ENCODE results near the gene SEC31A. TPM values are rescaled to one million over a fixed set of nuclear protein-coding genes. Genes with fewer than 3 reads are reported as not detected.
"Not testable (repeated sequence)": the region's sequence is repeated elsewhere in the genome, so short reads cannot be mapped to it uniquely, and the experiment has no call there.

Gene SEC31A
- total and polyA plus RNA-seq, 8 donors, result 221 to 286 (median 251) TPM

DNA sequence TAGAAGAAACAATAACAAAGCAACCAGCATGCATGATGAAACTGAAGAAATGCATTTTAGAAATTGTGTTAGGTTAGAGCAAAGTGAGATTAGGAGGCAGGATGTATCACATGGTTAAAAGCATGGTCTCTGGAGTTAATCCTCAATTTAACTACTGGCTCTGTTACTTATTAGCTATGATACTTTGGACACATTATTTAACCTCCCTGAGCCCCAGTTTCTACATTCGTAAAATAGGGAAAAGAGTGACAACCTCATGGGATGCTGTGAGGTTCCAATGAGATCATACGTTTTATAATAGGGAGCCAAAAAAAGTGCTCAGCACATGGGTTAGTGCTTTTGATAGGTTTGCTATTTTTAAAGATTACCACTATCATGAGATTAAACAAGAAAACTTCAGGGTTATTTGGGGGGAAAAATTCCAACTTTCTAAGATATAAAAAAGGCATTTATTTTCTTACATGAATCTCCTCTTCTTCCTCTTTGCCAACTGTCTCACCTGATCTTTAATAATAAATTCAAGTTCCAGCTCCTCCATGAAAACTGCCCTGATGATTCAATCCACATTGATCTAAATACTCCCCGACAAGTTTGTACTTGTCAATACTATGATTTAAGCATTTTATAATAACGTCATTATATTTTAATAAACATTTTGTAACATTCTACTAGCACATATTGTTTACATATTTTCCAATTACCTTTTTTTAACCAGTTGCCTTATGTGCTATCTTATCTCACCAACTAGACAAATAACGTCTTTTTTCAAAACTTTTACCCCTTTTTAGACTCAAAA lies 4.6 kb downstream of the SEC31A start:
- intact Hi-C loops (cut with DNase I), result no loop called here
- Histone ChIP-seq H3K36me3 (peaks cover 0 to 5% of the 10 kb centered on the region in 2 donors), H3K4me1 (peaks cover 10 to 60% of the 10 kb centered on the region in 2 donors), H3K27me3 (no peaks in the 10 kb centered on the region), H3K9me3 (no peaks in the 10 kb centered on the region), H3K4me3 (no peak overlapping the region), H3K27ac (no peak overlapping the region)
- no peak for ATAC-seq
- no peak for DNase-seq
- TF ChIP-seq CTCF (IDR thresholded peaks at IDR 0.05), result no peak

DNA sequence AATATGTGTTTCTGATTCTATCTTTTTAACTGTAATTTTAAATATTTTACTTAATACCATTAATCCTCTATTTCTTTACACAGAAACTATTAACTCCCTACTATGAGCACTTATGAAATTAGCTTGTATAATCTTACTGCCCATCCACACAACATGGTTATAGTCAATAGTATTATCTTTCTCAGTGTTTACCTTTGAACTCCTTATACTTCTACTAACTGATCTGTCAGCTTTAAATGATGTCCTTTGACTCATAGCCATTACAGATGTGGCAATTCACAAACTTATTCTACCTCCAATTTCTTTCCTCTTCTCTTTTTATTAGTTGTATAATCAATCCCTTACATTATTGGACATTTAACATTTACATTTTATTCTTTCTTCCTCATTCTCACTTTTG lies 5.5 kb downstream of the SEC31A start:
- intact Hi-C loops (cut with DNase I), result no loop called here
- no peak overlapping the region for H3K27ac ChIP-seq
- H3K9me3 ChIP-seq, result no peaks in the 10 kb centered on the region
- TF ChIP-seq CTCF (IDR thresholded peaks at IDR 0.05), result no peak
- peaks cover 0 to 15% of the 10 kb centered on the region in 2 donors for H3K36me3 ChIP-seq
- H3K4me3 ChIP-seq, result no peak overlapping the region
- H3K27me3 ChIP-seq, result no peaks in the 10 kb centered on the region
- no peak for DNase-seq
- H3K4me1 ChIP-seq, result peaks cover 10 to 61% of the 10 kb centered on the region in 2 donors
- no peak for ATAC-seq

- no peaks in the 10 kb centered on the region for H3K9me3 ChIP-seq
- H3K36me3 ChIP-seq, result peaks cover 4 to 97% of the 10 kb centered on the region in 2 donors
- ATAC-seq (no peak), DNase-seq (no peak)
- peaks cover 0 to 22% of the 10 kb centered on the region in 2 donors for H3K4me1 ChIP-seq
- no peaks in the 10 kb centered on the region for H3K27me3 ChIP-seq
- intact Hi-C loops (cut with DNase I), result no loop called here
- H3K27ac ChIP-seq, result no peak overlapping the region
- TF ChIP-seq CTCF (IDR thresholded peaks at IDR 0.05), result no peak
- H3K4me3 ChIP-seq, result no peak overlapping the region
Measured at GRCh38 chr4:82868572-82868971, 22.4 kb downstream of the SEC31A start.

GRCh38 chr4:82866706-82867385 lies 24.1 kb downstream of the SEC31A start:
- H3K4me3 ChIP-seq, result no peak overlapping the region
- H3K9me3 ChIP-seq, result no peaks in the 10 kb centered on the region
- H3K4me1 ChIP-seq, result peaks cover 0 to 22% of the 10 kb centered on the region in 2 donors
- intact Hi-C loops (cut with DNase I), result no loop called here
- ATAC-seq, result no peak
- DNase-seq, result no peak
- H3K36me3 ChIP-seq, result peaks cover 4 to 97% of the 10 kb centered on the region in 2 donors
- H3K27ac ChIP-seq, result peak overlapping the region; percentile 53 to 66
- TF ChIP-seq CTCF (IDR thresholded peaks at IDR 0.05), result no peak
- H3K27me3 ChIP-seq, result no peaks in the 10 kb centered on the region

DNA sequence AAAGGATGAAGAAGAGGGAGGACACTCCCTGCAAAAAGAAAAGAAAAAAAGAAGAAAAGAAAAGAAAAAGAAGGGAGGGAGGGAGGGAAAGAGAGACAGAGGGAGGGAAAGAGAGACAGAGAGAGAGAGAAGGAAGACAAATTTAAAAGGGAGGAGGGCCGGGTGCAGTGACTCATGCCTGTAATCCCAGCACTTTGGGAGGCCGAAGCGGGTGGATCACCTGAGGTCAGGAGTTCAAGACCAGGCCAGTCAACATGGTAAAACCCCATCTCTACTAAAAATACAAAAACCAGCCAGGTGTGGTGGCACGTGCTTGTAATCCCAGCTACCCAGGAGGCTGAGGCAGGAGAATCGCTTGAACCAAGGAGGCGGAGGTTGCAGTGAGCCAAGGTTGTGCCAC lies 24.9 kb downstream of the SEC31A start:
- peak; percentile 39 for ATAC-seq
- H3K36me3 ChIP-seq, result peaks cover 4 to 97% of the 10 kb centered on the region in 2 donors

More for the DNA sequence above, 24.9 kb downstream of the SEC31A start:
- H3K4me3 ChIP-seq; H3K27me3 ChIP-seq; DNase-seq; intact Hi-C loops (cut with DNase I); H3K9me3 ChIP-seq: not testable (repeated sequence)
- peak overlapping the region; percentile 53 to 66 for H3K27ac ChIP-seq
- peaks cover 0 to 22% of the 10 kb centered on the region in 2 donors for H3K4me1 ChIP-seq

Measured in left lung (tissue), 10 donors.